Endothelial cell of umbilical vein (primary cell): Measurements from ENCODE around the gene LMF1. TPM values are rescaled to one million over a fixed set of nuclear protein-coding genes. Genes with fewer than 3 reads are reported as not detected.

Experiments
- BruUV-seq: library from RNA; stranded (reverse); fragments of 400-500 nt; replicated peaks from 2 replicates; lab custom pipeline; 2021; lab: Mats Ljungman, UMichigan
- CTCF ChIA-PET: fragments of 300-600, 350-600 bp; sonication (Branson Sonifier 250); formaldehyde crosslinking; loops from one replicate; lab custom pipeline; 2021; ENCODE audit warnings: antibody characterized with exemption, inconsistent platforms; lab: Charles Lee
- POLR2A ChIA-PET: fragments of 300-600, 350-600 bp; sonication (Branson Sonifier 250); formaldehyde crosslinking; loops from one replicate; lab custom pipeline; 2021; ENCODE audit warnings: antibody characterized with exemption, inconsistent platforms; lab: Charles Lee
- DNase-seq: peaks from one replicate; pipeline ENCODE4 v3.0.0-alpha.2; 2011; ENCODE audit warnings: low read depth, low spot score
- FAIRE-seq: peaks from 2 replicates; lab custom pipeline; 2011; peaks lifted over from hg19 to GRCh38; lab: Jason Lieb, UNC
- H2AFZ ChIP-seq: 2 replicates; pipeline ENCODE4 v1.6.0; 2012; ENCODE audit warnings: low read depth, low read length, control low read depth, inconsistent platforms
- H3K27ac ChIP-seq: 2 replicates; pipeline ENCODE4 v1.5.1; 2011; ENCODE audit warnings: low read depth, mild to moderate bottlenecking, control low read depth, low read length, moderate library complexity; ENCODE audit not compliant: insufficient read depth
- H3K27me3 ChIP-seq, 2 experiments: 2 replicates each; pipeline versions ENCODE4 v1.6.0 to v1.6.1; 2011; ENCODE audit warnings: low read length in 2 of 2, mixed read lengths in 1 of 2; ENCODE audit not compliant: control insufficient read depth in 2 of 2, insufficient read depth in 2 of 2
- H3K36me3 ChIP-seq, 2 experiments: 2 replicates in 1 of 2; 3 replicates in 1 of 2; pipeline ENCODE4 v1.5.1; 2011; ENCODE audit warnings: low read length in 2 of 2, mild to moderate bottlenecking in 1 of 2, moderate library complexity in 1 of 2; ENCODE audit not compliant: control insufficient read depth in 2 of 2, insufficient read depth in 2 of 2; ENCODE audit errors: extremely low read depth in 1 of 2
- H3K4me1 ChIP-seq: 3 replicates; pipeline ENCODE4 v1.5.1; 2011; ENCODE audit warnings: mild to moderate bottlenecking, low read length; ENCODE audit not compliant: control insufficient read depth, insufficient read depth; ENCODE audit errors: extremely low read depth
- H3K4me2 ChIP-seq: 2 replicates; pipeline ENCODE4 v1.6.1; 2011; ENCODE audit warnings: low read length, control low read depth, mixed read lengths; ENCODE audit not compliant: insufficient read depth
- H3K4me3 ChIP-seq, 3 experiments: fragments of 200-600 bp in 1 of 3; sonication (generic), shearing (Covaris generic) in 1 of 3; replicated peaks in 1 of 3; 2 replicates each; pipeline ENCODE4 v1.5.1; 2011 to 2016; ENCODE audit warnings: control low read depth in 3 of 3, low read length in 3 of 3, mild to moderate bottlenecking in 2 of 3, inconsistent platforms in 1 of 3, low read depth in 1 of 3, moderate library complexity in 1 of 3; ENCODE audit not compliant: insufficient read depth in 1 of 3
- H3K79me2 ChIP-seq: 2 replicates; pipeline ENCODE4 v1.6.0; 2012; ENCODE audit warnings: low read length, inconsistent platforms; ENCODE audit not compliant: control insufficient read depth, insufficient read depth
- H3K9ac ChIP-seq: replicated peaks from 2 replicates; pipeline ENCODE3; 2011; ENCODE audit warnings: low read length, control low read depth; ENCODE audit not compliant: insufficient read depth; ENCODE audit errors: extremely low read depth
- H3K9me1 ChIP-seq: replicated peaks from 3 replicates; pipeline ENCODE4 v1.6.0; 2011; ENCODE audit warnings: mild to moderate bottlenecking, low read length; ENCODE audit not compliant: control insufficient read depth, insufficient read depth; ENCODE audit errors: extremely low read depth
- H3K9me3 ChIP-seq: replicated peaks from 2 replicates; pipeline ENCODE4 v1.5.1; 2012; ENCODE audit warnings: low read length, inconsistent platforms; ENCODE audit not compliant: control insufficient read depth, insufficient read depth
- H4K20me1 ChIP-seq: replicated peaks from 2 replicates; pipeline ENCODE3; 2011; ENCODE audit warnings: mild to moderate bottlenecking, low read length; ENCODE audit not compliant: control insufficient read depth, insufficient read depth; ENCODE audit errors: extremely low read depth
- CTCF ChIP-seq, 2 donors: IDR thresholded peaks; 1 replicate in 1 of 2; 2 replicates in 1 of 2; pipeline ENCODE4 v1.5.1; 2011; ENCODE audit warnings: low read length in 2 of 2, mild to moderate bottlenecking in 2 of 2, moderate library complexity in 2 of 2, control low read depth in 1 of 2, inconsistent platforms in 1 of 2, low read depth in 1 of 2; ENCODE audit not compliant: insufficient read depth in 1 of 2; ENCODE audit errors: extremely low read depth in 1 of 2
- EZH2 ChIP-seq: IDR thresholded peaks from 2 replicates; pipeline ENCODE4 v1.6.1; 2012; ENCODE audit warnings: borderline replicate concordance, low read depth, mild to moderate bottlenecking, moderate library complexity, low read length, inconsistent platforms; ENCODE audit not compliant: severe bottlenecking
- GATA2 ChIP-seq: IDR thresholded peaks from 2 replicates; pipeline ENCODE4 v1.7.0; 2011; ENCODE audit warnings: low read depth, mild to moderate bottlenecking, moderate library complexity, mixed read lengths, low read length; ENCODE audit not compliant: insufficient read length, insufficient read depth
- MYC ChIP-seq: IDR thresholded peaks from one replicate; pipeline ENCODE4 v1.6.1; 2011; ENCODE audit warnings: mild to moderate bottlenecking, low read depth, low read length
- POLR2A ChIP-seq: IDR thresholded peaks from 2 replicates; pipeline ENCODE4 v1.6.1; 2012; ENCODE audit warnings: low read depth, mild to moderate bottlenecking, control low read depth, low read length
- POLR2AphosphoS5 ChIP-seq: IDR thresholded peaks from 2 replicates; pipeline ENCODE4 v1.6.1; 2012; ENCODE audit warnings: low read depth, mild to moderate bottlenecking, control low read depth, low read length, moderate library complexity; ENCODE audit not compliant: insufficient read depth
- dilution Hi-C: fragments of 300-500 bp; cut with MboI; formaldehyde crosslinking; loops from one replicate; pipeline ENCODE4 v1.15.0; 2019; ENCODE audit warnings: low sequenced_read_pairs; ENCODE audit not compliant: extremely low pct_ligation_motif_present
- intact Hi-C: fragments of 100-400 bp; cut with micrococcal nuclease; formaldehyde crosslinking; loops from one replicate; pipeline ENCODE4 v1.10.0; 2022
- polyA plus RNA-seq, 4 experiments: library from polyadenylated mRNA; depleted of rRNA in 3 of 4; stranded (reverse) in 3 of 4; unstranded in 1 of 4; fragments of >200 nt; gene quantifications; 2 replicates each; pipeline versions ENCODE4 v1.2.1 to v1.2.3, GENCODE V29; 2011 to 2012; ENCODE audit warnings: missing spikeins in 1 of 4
- total RNA-seq: library from RNA; stranded (reverse); gene quantifications from 2 replicates; pipeline ENCODE4 v1.2.3, GENCODE V29; 2021

LMF1 gene
- total and polyA plus RNA-seq, 2 donors (not counting 3 experiments of a cell fraction or from before 2014, with no cell fraction given), result 17.8 TPM

DNA sequence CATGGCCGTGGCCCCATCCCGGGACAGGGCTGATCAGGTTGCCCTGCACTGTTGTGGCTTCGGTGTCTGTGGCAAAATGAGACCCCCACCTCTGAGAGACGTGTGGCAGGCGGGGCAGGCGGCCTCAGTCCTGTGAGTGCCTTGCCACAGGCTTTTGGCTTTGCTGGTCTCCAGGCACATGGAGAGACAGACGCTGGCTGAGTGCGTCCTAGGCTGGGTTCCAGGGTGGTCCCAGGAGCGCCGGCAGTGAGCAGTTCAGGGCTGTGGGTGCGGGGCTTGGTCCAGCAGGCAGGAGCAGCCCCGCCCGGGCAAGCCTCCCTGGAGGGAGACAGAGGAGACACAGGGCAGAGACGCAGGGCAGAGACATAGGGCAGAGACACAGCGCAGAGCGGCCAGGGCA, 40.0 kb upstream of the LMF1 start:
- no peaks in the 10 kb centered on the region for H3K9me3 ChIP-seq
- no peaks in the 10 kb centered on the region for H3K36me3 ChIP-seq
- H3K4me1 ChIP-seq, result no peaks in the 10 kb centered on the region
- FAIRE-seq (no peak), DNase-seq (no peak)
- no peaks in the 10 kb centered on the region for H4K20me1 ChIP-seq
- intact Hi-C loops (no loop called here), dilution Hi-C loops (no loop called here)
- H3K9me1 ChIP-seq, result no peaks in the 10 kb centered on the region
- CTCF ChIA-PET, result no interaction called here
- no peak overlapping the region for H3K27ac ChIP-seq
- no peaks in the 10 kb centered on the region for H3K27me3 ChIP-seq
- POLR2A ChIA-PET, result no interaction called here
- H3K9ac ChIP-seq, result no peak overlapping the region
- TF ChIP-seq POLR2A, result no peak
- no peak for TF ChIP-seq MYC
- BruUV-seq, result no TSS peak
- no peak overlapping the region for H3K4me2 ChIP-seq
- no peak overlapping the region for H3K4me3 ChIP-seq
- no peak overlapping the region for H2AFZ ChIP-seq
- no peaks in the 10 kb centered on the region for H3K79me2 ChIP-seq

DNA sequence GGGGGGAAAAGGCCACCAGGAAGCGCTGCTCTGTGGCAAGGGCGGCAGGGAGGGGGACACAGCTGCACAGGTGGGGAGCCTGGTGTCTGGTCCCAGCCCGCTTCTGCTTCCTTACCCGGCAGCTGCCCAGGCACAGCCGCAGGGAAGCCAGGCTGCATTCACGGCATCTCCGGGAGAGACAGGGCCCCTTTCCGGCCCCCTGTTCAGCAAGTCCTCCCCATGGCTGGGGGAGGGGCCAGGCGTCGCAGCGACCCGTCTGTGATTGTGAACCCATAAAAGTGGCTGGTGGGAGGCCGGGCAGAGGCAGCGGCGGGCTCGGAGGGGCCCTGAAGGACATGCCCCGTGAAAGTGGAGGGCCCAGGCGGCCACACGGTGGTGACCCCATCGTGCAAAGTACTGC, 39.5 kb upstream of the LMF1 start:
- no peaks in the 10 kb centered on the region for H4K20me1 ChIP-seq
- H3K9ac ChIP-seq, result no peak overlapping the region
- no TSS peak for BruUV-seq
- no peaks in the 10 kb centered on the region for H3K9me3 ChIP-seq
- no peaks in the 10 kb centered on the region for H3K27me3 ChIP-seq
- H3K4me2 ChIP-seq, result no peak overlapping the region
- intact Hi-C loops, result no loop called here
- H3K79me2 ChIP-seq, result no peaks in the 10 kb centered on the region
- no peak for TF ChIP-seq POLR2AphosphoS5
- no peak for TF ChIP-seq MYC
- no peak for TF ChIP-seq GATA2
- TF ChIP-seq CTCF (IDR thresholded peaks at IDR 0.05; ENCODE audit: extremely low read depth in 1 of 2, insufficient read depth in 1 of 2, low read depth in 1 of 2, low read length in 2 of 2), result no peak
- no peak for TF ChIP-seq EZH2
- no peak overlapping the region for H2AFZ ChIP-seq
- no peak overlapping the region for H3K27ac ChIP-seq
- DNase-seq (no peak), FAIRE-seq (no peak)
- no peaks in the 10 kb centered on the region for H3K4me1 ChIP-seq
- dilution Hi-C loops, result no loop called here
- H3K36me3 ChIP-seq, result no peaks in the 10 kb centered on the region
- CTCF ChIA-PET, result no interaction called here
- no peak overlapping the region for H3K4me3 ChIP-seq
- POLR2A ChIA-PET, result no interaction called here
- no peaks in the 10 kb centered on the region for H3K9me1 ChIP-seq
